HepG2 (cell line): Measurements from ENCODE around the gene TAF3. TPM values are rescaled to one million over a fixed set of nuclear protein-coding genes. Genes with fewer than 3 reads are reported as not detected.

ENCODE experiments used
- ATAC-seq: fragments of 200-7000 bp; cut with Tn5 transposase; 3 replicates; pipeline ENCODE4 v1.9.1; 2020; ENCODE audit warnings: mild to moderate bottlenecking, moderate library complexity
- BruUV-seq: library from RNA; stranded (reverse); fragments of 400-500 nt; replicated peaks from 2 replicates; lab custom pipeline; 2021; lab: Mats Ljungman, UMichigan
- CTCF ChIA-PET: fragments of 300-600 bp; formaldehyde crosslinking; extraction: SDS; loops from one replicate; lab custom pipeline; 2021; ENCODE audit warnings: low total read pairs, inconsistent platforms, low intra/inter-chr PET ratio; lab: Yijun Ruan, JAX
- POLR2A ChIA-PET: fragments of 350-600 bp; sonication (Branson Sonifier 250); formaldehyde crosslinking; loops from one replicate; lab custom pipeline; 2020; ENCODE audit warnings: antibody characterized with exemption, inconsistent platforms; lab: Yijun Ruan, JAX
- DNase-seq: peaks from one replicate; pipeline ENCODE4 v3.0.0-alpha.2; 2015; ENCODE audit warnings: low spot score
- FAIRE-seq: peaks from 3 replicates; lab custom pipeline; 2011; peaks lifted over from hg19 to GRCh38; lab: Jason Lieb, UNC
- H2AFZ ChIP-seq: one replicate; pipeline ENCODE4 v1.6.1; 2011; ENCODE audit warnings: low read length, inconsistent platforms
- H3K27ac ChIP-seq: fragments of 300-600 bp; 3 replicates; pipeline ENCODE4 v1.8.0; 2011; ENCODE audit warnings: mixed run types, mild to moderate bottlenecking, mixed read lengths, low read length, inconsistent platforms; ENCODE audit not compliant: insufficient read depth; ENCODE audit errors: extremely low read length
- H3K27me3 ChIP-seq, 2 experiments: fragments of 200-600 bp in 1 of 2; 2 replicates in 1 of 2; 3 replicates in 1 of 2; pipeline versions ENCODE4 v1.6.0 to v1.8.0; 2011; ENCODE audit warnings: low read length in 2 of 2, mild to moderate bottlenecking in 2 of 2, moderate library complexity in 2 of 2, inconsistent platforms in 1 of 2; ENCODE audit not compliant: insufficient read depth in 2 of 2, control insufficient read depth in 1 of 2
- H3K36me3 ChIP-seq, 2 experiments: fragments of 200-600 bp in 1 of 2; replicated peaks in 1 of 2; 2 replicates in 1 of 2; 3 replicates in 1 of 2; pipeline versions ENCODE4 v1.5.1 to v1.8.0; 2011; ENCODE audit warnings: low read length in 2 of 2, inconsistent platforms in 1 of 2; ENCODE audit not compliant: insufficient read depth in 2 of 2, control insufficient read depth in 1 of 2
- H3K4me1 ChIP-seq: 2 replicates; pipeline ENCODE4 v1.5.1; 2012; ENCODE audit warnings: low read length, inconsistent platforms; ENCODE audit not compliant: insufficient read depth
- H3K4me2 ChIP-seq: 2 replicates; pipeline ENCODE4 v1.6.0; 2011; ENCODE audit warnings: low read depth, low read length, inconsistent platforms
- H3K4me3 ChIP-seq, 3 experiments: fragments of 200-600 bp in 1 of 3; sonication (generic), shearing (Covaris generic) in 1 of 3; replicated peaks in 1 of 3; 2 replicates each; pipeline ENCODE4 v1.5.1; 2011 to 2016; ENCODE audit warnings: low read length in 3 of 3, inconsistent platforms in 2 of 3, low read depth in 2 of 3, mild to moderate bottlenecking in 2 of 3, control low read depth in 1 of 3, mixed read lengths in 1 of 3; ENCODE audit not compliant: insufficient read depth in 1 of 3
- H3K79me2 ChIP-seq: one replicate; pipeline ENCODE4 v1.6.1; 2011; ENCODE audit warnings: low read length, inconsistent platforms; ENCODE audit not compliant: insufficient read depth
- H3K9ac ChIP-seq: 2 replicates; pipeline ENCODE4 v1.6.0; 2011; ENCODE audit warnings: mild to moderate bottlenecking, low read depth, low read length, inconsistent platforms; ENCODE audit not compliant: insufficient read depth
- H3K9me3 ChIP-seq: 2 replicates; pipeline ENCODE4 v1.5.1; 2012; ENCODE audit warnings: mild to moderate bottlenecking, low read length
- H4K20me1 ChIP-seq: 2 replicates; pipeline ENCODE4 v1.6.0; 2011; ENCODE audit warnings: inconsistent platforms, mild to moderate bottlenecking, low read length, moderate library complexity; ENCODE audit not compliant: insufficient read depth
- ATM ChIP-seq: fragments of 450-650 bp; IDR thresholded peaks from 2 replicates; pipeline ENCODE4 v1.7.1; 2017; ENCODE audit warnings: mild to moderate bottlenecking, borderline replicate concordance
- FOXJ3 ChIP-seq: sonication (generic); formaldehyde crosslinking; IDR thresholded peaks from 2 replicates; pipeline ENCODE4 v1.4.0; 2020; ENCODE audit warnings: missing genetic modification reagents, mild to moderate bottlenecking, borderline replicate concordance
- GLI4 ChIP-seq: sonication (generic); formaldehyde crosslinking; IDR thresholded peaks from 2 replicates; pipeline ENCODE4 v1.5.1; 2020; ENCODE audit warnings: missing genetic modification reagents, mild to moderate bottlenecking, moderate library complexity, borderline replicate concordance
- ISL2 ChIP-seq: sonication (generic); formaldehyde crosslinking; IDR thresholded peaks from 2 replicates; pipeline ENCODE4 v1.5.0; 2020; ENCODE audit warnings: missing genetic modification reagents
- KDM2A ChIP-seq: sonication (generic); formaldehyde crosslinking; IDR thresholded peaks from 2 replicates; pipeline ENCODE4 v1.4.0; 2020; ENCODE audit warnings: low read depth, missing genetic modification reagents, borderline replicate concordance
- LCORL ChIP-seq, 2 experiments: fragments of 450-650 bp in 1 of 2; sonication (generic) in 1 of 2; formaldehyde crosslinking in 1 of 2; IDR thresholded peaks; 2 replicates each; pipeline versions ENCODE4 v1.5.0 to v1.6.1; 2017 to 2020; ENCODE audit warnings: antibody characterized with exemption in 1 of 2, missing genetic modification reagents in 1 of 2
- PPARG ChIP-seq: conservative IDR thresholded peaks from 2 replicates; pipeline ENCODE4 v1.6.1; 2016; ENCODE audit warnings: missing biosample characterization, missing genetic modification reagents
- SIX4 ChIP-seq: sonication (generic); formaldehyde crosslinking; IDR thresholded peaks from 2 replicates; pipeline ENCODE4 v1.4.0; 2020; ENCODE audit warnings: missing genetic modification reagents
- SNAI1 ChIP-seq: sonication (generic); formaldehyde crosslinking; IDR thresholded peaks from 2 replicates; pipeline ENCODE4 v1.5.0; 2020; ENCODE audit warnings: mild to moderate bottlenecking, missing genetic modification reagents, borderline replicate concordance
- ZBTB1 ChIP-seq: sonication (generic); formaldehyde crosslinking; IDR thresholded peaks from 2 replicates; pipeline ENCODE4 v1.4.0; 2020; ENCODE audit warnings: missing genetic modification reagents, borderline replicate concordance
- ZC3H13 ChIP-seq: sonication (generic); formaldehyde crosslinking; IDR thresholded peaks from 2 replicates; pipeline ENCODE4 v1.8.1; 2023; ENCODE audit warnings: mild to moderate bottlenecking, missing genetic modification reagents, moderate library complexity
- ZFX ChIP-seq: sonication (generic); formaldehyde crosslinking; IDR thresholded peaks from 2 replicates; pipeline ENCODE4 v1.4.0; 2020; ENCODE audit warnings: mild to moderate bottlenecking, low read depth, missing genetic modification reagents, moderate library complexity
- ZNF160 ChIP-seq: sonication (generic); formaldehyde crosslinking; IDR thresholded peaks from 2 replicates; pipeline ENCODE4 v1.8.0; 2022; ENCODE audit warnings: mild to moderate bottlenecking, inconsistent platforms, missing genetic modification reagents
- ZNF329 ChIP-seq: sonication (generic); formaldehyde crosslinking; IDR thresholded peaks from 2 replicates; pipeline ENCODE4 v1.9.0; 2021; ENCODE audit warnings: low read depth, mild to moderate bottlenecking, missing genetic modification reagents
- WGBS: methylation state at CpG from one replicate; pipeline ENCODE4 v1.1.6; 2017; ENCODE audit warnings: low lambda C conversion rate; 5-methylcytosine and 5-hydroxymethylcytosine counted together
- in situ Hi-C: cut with HindIII; loops from 2 replicates; pipeline ENCODE4 v1.10.0; 2017; ENCODE audit warnings: low pct_unique_long_range_greater_than_20kb; ENCODE audit not compliant: extremely low pct_ligation_motif_present
- intact Hi-C: fragments of 100-400 bp; cut with micrococcal nuclease; formaldehyde crosslinking; loops from one replicate; pipeline ENCODE4 v1.10.0; 2022; ENCODE audit not compliant: unreplicated experiment
- polyA plus RNA-seq, 8 experiments: library from polyadenylated mRNA; depleted of rRNA in 3 of 8; stranded (reverse) in 7 of 8; unstranded in 1 of 8; fragments of >200 nt; fragmentation: Illumina TruSeq in 4 of 8; extraction: Trizol in 4 of 8; gene quantifications; 2 replicates each; pipeline versions ENCODE4 v1.2.1 to v1.2.3, GENCODE V29; 2011 to 2016; ENCODE audit warnings: low read depth in 4 of 8, missing spikeins in 1 of 8, mixed read lengths in 1 of 8; ENCODE audit not compliant: insufficient read depth in 1 of 8
- total RNA-seq, 5 experiments: library from RNA; depleted of rRNA; stranded (reverse); fragments of >200 nt; fragmentation: Illumina TruSeq; extraction: Trizol; gene quantifications; 2 replicates each; pipeline ENCODE4 v1.2.3, GENCODE V29; 2016; ENCODE audit warnings: low read depth in 1 of 5
- TF ChIP-seq, protein P1 (sequence below): sonication (generic); formaldehyde crosslinking; IDR thresholded peaks from 2 replicates; pipeline ENCODE4 v1.8.0; 2022; ENCODE audit warnings: missing genetic modification reagents, mild to moderate bottlenecking, inconsistent platforms, borderline replicate concordance
- TF ChIP-seq, protein P2 (sequence below): sonication (generic); formaldehyde crosslinking; IDR thresholded peaks from 2 replicates; pipeline ENCODE4 v1.4.0; 2020; ENCODE audit warnings: missing genetic modification reagents, mild to moderate bottlenecking, borderline replicate concordance
- TF ChIP-seq, protein P3 (sequence below): sonication (generic); formaldehyde crosslinking; IDR thresholded peaks from 2 replicates; pipeline ENCODE4 v1.9.0; 2022; ENCODE audit warnings: low read depth, missing genetic modification reagents

The TAF3 gene
- total and polyA plus RNA-seq, 2 of the 13 experiments (the other 11 are each of a cell fraction or from before 2014, with no cell fraction given), result 1.7 to 2.9 TPM

DNA sequence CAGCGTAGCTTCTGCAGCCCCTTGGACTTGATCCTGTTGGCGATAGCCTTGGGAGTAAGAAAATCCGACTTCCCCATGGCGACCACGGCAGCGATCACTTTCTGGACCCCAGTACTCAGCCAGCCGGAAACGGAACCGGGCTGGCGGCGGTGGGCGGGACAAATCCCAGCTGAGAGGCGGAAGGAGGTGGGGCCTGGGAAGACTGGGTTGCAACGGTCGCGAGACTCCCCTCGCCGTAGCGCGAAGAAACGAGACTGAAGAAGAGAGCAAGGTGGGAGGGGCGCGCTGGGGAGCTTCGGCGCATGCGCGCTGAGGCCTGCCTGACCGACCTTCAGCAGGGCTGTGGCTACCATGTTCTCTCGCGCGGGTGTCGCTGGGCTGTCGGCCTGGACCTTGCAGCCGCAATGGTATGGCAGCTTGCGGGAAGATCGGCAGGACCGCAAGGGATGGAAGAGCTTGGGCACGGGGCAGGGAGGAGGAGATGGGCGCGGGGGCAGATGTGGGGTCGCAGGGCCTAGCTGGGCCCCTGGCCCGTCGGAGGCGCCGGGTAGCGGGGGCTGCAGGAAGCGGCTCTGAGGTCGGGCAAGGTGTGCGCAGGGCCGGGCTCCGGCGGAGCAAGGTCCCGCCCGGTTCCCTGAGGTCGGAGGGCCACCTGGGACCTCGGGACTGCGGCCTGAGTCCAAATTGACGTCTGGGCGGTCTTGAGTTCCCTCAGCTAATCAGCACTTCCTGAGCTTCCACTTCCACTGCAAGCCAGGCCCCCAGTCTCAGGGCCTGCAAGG lies 30.3 kb upstream of the TAF3 start, which contains the start of the genes ATP5F1C and KIN:
ATP5F1C (plus strand) TSS at position 321 of the 782 bp plus-strand sequence; CDS start at position 352, 31 bp downstream.
KIN (minus strand) TSS at position 137 of the 782 bp plus-strand sequence; CDS start at position 77, 60 bp downstream.
- peak; percentile 65 for FAIRE-seq
- Histone ChIP-seq H3K4me1 (peaks cover 62% of the 10 kb centered on the region), H3K9ac (peak within 1 kb of the TSS; percentile 97), H4K20me1 (peaks cover 49% of the 10 kb centered on the region), H3K79me2 (peaks cover 97% of the 10 kb centered on the region), H2AFZ (no peak within 1 kb of the TSS), H3K4me2 (peak within 1 kb of the TSS; percentile 77), H3K27me3 (no peaks in the 10 kb centered on the region; a peak in 1 of 5 replicates), H3K36me3 (peaks cover 1 to 12% of the 10 kb centered on the region in 2 experiments; a peak in 3 of 5 replicates), H3K4me3 (peak within 1 kb of the TSS; percentile 72 to 99 (median 96)), H3K27ac (peak within 1 kb of the TSS; percentile 87), H3K9me3 (no peaks in the 10 kb centered on the region)
- in situ Hi-C loops (no loop called here), intact Hi-C loops (loop anchor here (2.0 to 10.0 kb wide), 2 partner anchors 31 to 1517 kb away; partner anchors contain the start of gene TAF3)
- ATAC-seq, result peak; percentile 96
- peak; percentile 94 for DNase-seq
- POLR2A ChIA-PET, result interaction anchor here (0.6 to 3.5 kb wide), 19 partner anchors 10 to 1042 kb away, joined by 3 to 56 read pairs (median 5); partner anchors contain the start of genes ITIH2 and TAF3
- 1% methylated on average over 22 of the region's 59 CpGs for WGBS
- no TSS peak for BruUV-seq
- CTCF ChIA-PET, result no interaction called here
- no peak for TF ChIP-seq ZBTB1 (CRISPR knock-in tag)
- TF ChIP-seq SNAI1 (CRISPR knock-in tag), result peak; percentile 40; the same call in 1 of the 2 replicates
- peak; percentile 36; the same call in 1 of the 2 replicates for TF ChIP-seq ISL2 (CRISPR knock-in tag)
- TF ChIP-seq ZNF329 (CRISPR knock-in tag), result no peak; the same call in 1 of the 2 replicates
- no peak for TF ChIP-seq LCORL (IDR thresholded peaks at IDR 0.05)
- TF ChIP-seq LCORL (CRISPR knock-in tag; IDR thresholded peaks at IDR 0.05), result peak; percentile 54
- TF ChIP-seq, protein P1, sequence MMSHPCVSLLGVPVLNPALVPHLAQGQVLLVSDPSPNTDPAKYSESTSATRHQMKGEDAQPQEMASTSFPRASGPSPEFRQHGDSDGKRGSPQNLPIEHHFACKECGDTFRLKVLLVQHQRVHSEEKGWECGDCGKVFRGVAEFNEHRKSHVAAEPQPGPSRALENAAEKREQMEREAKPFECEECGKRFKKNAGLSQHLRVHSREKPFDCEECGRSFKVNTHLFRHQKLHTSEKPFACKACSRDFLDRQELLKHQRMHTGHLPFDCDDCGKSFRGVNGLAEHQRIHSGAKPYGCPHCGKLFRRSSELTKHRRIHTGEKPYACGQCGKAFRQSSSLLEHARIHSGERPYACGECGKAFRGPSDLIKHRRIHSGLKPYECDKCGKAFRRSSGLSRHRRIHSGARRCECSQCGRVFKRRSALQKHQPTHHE (CRISPR knock-in tag), result peak; percentile 82
- TF ChIP-seq KDM2A, result peak; percentile 84; the same call in 1 of the 2 replicates
- TF ChIP-seq SIX4 (CRISPR knock-in tag), result no peak
- TF ChIP-seq, protein P2, sequence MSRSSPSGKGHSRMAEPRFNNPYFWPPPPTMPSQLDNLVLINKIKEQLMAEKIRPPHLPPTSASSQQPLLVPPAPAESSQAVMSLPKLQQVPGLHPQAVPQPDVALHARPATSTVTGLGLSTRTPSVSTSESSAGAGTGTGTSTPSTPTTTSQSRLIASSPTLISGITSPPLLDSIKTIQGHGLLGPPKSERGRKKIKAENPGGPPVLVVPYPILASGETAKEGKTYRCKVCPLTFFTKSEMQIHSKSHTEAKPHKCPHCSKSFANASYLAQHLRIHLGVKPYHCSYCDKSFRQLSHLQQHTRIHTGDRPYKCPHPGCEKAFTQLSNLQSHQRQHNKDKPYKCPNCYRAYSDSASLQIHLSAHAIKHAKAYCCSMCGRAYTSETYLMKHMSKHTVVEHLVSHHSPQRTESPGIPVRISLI, result no peak; the same call in 1 of the 2 replicates
- TF ChIP-seq PPARG (CRISPR knock-in tag), result no peak
- no peak; the same call in 1 of the 2 replicates for TF ChIP-seq ZC3H13
- TF ChIP-seq, protein P3, sequence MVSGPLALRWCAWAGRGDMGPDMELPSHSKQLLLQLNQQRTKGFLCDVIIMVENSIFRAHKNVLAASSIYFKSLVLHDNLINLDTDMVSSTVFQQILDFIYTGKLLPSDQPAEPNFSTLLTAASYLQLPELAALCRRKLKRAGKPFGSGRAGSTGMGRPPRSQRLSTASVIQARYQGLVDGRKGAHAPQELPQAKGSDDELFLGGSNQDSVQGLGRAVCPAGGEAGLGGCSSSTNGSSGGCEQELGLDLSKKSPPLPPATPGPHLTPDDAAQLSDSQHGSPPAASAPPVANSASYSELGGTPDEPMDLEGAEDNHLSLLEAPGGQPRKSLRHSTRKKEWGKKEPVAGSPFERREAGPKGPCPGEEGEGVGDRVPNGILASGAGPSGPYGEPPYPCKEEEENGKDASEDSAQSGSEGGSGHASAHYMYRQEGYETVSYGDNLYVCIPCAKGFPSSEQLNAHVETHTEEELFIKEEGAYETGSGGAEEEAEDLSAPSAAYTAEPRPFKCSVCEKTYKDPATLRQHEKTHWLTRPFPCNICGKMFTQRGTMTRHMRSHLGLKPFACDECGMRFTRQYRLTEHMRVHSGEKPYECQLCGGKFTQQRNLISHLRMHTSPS (CRISPR knock-in tag), result no peak
- no peak; the same call in 1 of the 2 replicates for TF ChIP-seq ZNF160 (CRISPR knock-in tag)
- TF ChIP-seq ATM, result no peak
- peak; percentile 100 for TF ChIP-seq ZFX (CRISPR knock-in tag)
- TF ChIP-seq GLI4 (CRISPR knock-in tag), result no peak
- TF ChIP-seq FOXJ3 (CRISPR knock-in tag), result 0 out of 2 replicates have a peak, but pooled peaks have one; percentile 44
